ENCODE measurements around the gene COL19A1. TPM values are rescaled to one million over a fixed set of nuclear protein-coding genes. Genes with fewer than 3 reads are reported as not detected.

COL19A1 gene
- total and polyA plus RNA-seq, 2 of the 13 experiments (the other 11 are each of a cell fraction or from before 2014, with no cell fraction given), result not detected

DNA sequence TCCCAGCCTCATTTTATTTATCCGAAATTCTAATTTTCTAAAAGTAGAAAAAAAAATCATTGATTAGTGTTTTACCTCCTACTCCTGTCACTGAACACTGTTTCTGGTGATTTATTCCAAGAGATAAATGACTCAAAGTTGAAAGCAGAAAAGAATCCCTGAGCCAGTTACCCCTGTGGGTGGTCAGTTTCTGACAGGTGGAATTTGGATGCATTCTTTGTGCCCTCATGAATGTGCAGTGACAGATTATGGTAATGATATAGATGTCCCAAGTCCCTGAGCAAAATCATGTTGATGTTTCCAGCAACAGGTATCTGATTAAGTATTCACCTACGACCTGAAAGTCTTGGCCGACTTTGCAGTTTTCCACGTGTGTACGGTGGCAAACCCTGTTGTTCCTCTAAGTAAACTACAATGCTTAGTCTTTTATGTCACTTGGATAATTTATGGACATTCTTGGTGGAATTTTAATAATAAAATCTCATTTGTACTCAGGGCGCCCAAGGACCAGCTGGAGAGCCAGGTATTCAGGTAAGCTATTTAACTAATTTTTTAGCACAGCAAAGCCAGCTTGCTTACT, 282.9 kb downstream of the COL19A1 start (continued):
- TF ChIP-seq ZNF34 (CRISPR knock-in tag; IDR thresholded peaks at IDR 0.05; ENCODE audit: borderline replicate concordance) (no peak), KLF16 (CRISPR knock-in tag; IDR thresholded peaks at IDR 0.05) (no peak)

- intact Hi-C loops (cut with micrococcal nuclease; ENCODE audit: unreplicated experiment) (no loop called here), in situ Hi-C loops (cut with HindIII; ENCODE audit: extremely low pct_ligation_motif_present, low pct_unique_long_range_greater_than_20kb) (no loop called here)
- H3K27ac ChIP-seq (ENCODE audit: extremely low read length, insufficient read depth, low read length), result no peak overlapping the region
- no peaks in the 10 kb centered on the region for H3K79me2 ChIP-seq (ENCODE audit: insufficient read depth, low read length)
- no peaks in the 10 kb centered on the region for H3K4me1 ChIP-seq (ENCODE audit: insufficient read depth, low read length)
- no peaks in the 10 kb centered on the region for H3K36me3 ChIP-seq (replicated peaks in 1 of 2; ENCODE audit: control insufficient read depth in 1 of 2, insufficient read depth in 2 of 2, low read length in 2 of 2)
- H2AFZ ChIP-seq (ENCODE audit: low read length), result no peak overlapping the region
- no peak overlapping the region for H3K4me2 ChIP-seq (ENCODE audit: low read depth, low read length)
- no TSS peak for BruUV-seq (replicated peaks)
- H3K4me3 ChIP-seq (replicated peaks in 1 of 3; ENCODE audit: insufficient read depth in 1 of 3, low read depth in 2 of 3, low read length in 3 of 3), result no peak overlapping the region
- POLR2A ChIA-PET, result no interaction called here
- FAIRE-seq, result no peak
- no peak overlapping the region for H3K9ac ChIP-seq (ENCODE audit: insufficient read depth, low read depth, low read length)
- CTCF ChIA-PET (ENCODE audit: low intra/inter-chr PET ratio, low total read pairs), result no interaction called here
- no peak for DNase-seq (ENCODE audit: low spot score)
- no peaks in the 10 kb centered on the region for H3K9me3 ChIP-seq (ENCODE audit: low read length)
- ATAC-seq, result no peak
- 2% methylated on average over 4 of the region's 4 CpGs for WGBS (ENCODE audit: low lambda C conversion rate)
- H3K27me3 ChIP-seq (ENCODE audit: control insufficient read depth in 1 of 2, insufficient read depth in 2 of 2, low read length in 2 of 2), result no peaks in the 10 kb centered on the region
- no peaks in the 10 kb centered on the region for H4K20me1 ChIP-seq (ENCODE audit: insufficient read depth, low read length)
- no peak for TF ChIP-seq TSC22D2 (CRISPR knock-in tag; IDR thresholded peaks at IDR 0.05; ENCODE audit: borderline replicate concordance)
- TF ChIP-seq, protein P1, sequence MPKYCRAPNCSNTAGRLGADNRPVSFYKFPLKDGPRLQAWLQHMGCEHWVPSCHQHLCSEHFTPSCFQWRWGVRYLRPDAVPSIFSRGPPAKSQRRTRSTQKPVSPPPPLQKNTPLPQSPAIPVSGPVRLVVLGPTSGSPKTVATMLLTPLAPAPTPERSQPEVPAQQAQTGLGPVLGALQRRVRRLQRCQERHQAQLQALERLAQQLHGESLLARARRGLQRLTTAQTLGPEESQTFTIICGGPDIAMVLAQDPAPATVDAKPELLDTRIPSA (CRISPR knock-in tag; IDR thresholded peaks at IDR 0.05; ENCODE audit: borderline replicate concordance), result no peak
- no peak for TF ChIP-seq ZKSCAN8 (CRISPR knock-in tag; IDR thresholded peaks at IDR 0.05; ENCODE audit: borderline replicate concordance)
- no peak for TF ChIP-seq ATF7 (IDR thresholded peaks at IDR 0.05)
- TF ChIP-seq ATF7 (CRISPR knock-in tag; IDR thresholded peaks at IDR 0.05), result no peak
- no peak for TF ChIP-seq ATF5 (CRISPR knock-in tag; IDR thresholded peaks at IDR 0.05; ENCODE audit: low read depth)
- TF ChIP-seq HNRNPUL1 (IDR thresholded peaks at IDR 0.05; ENCODE audit: low read depth, low read length), result no peak
- no peak for TF ChIP-seq MYNN (CRISPR knock-in tag; IDR thresholded peaks at IDR 0.05; ENCODE audit: low read depth)
- TF ChIP-seq NR2F6 (IDR thresholded peaks at IDR 0.05), result no peak
- no peak for TF ChIP-seq NR2F6 (CRISPR knock-in tag; IDR thresholded peaks at IDR 0.05)
- TF ChIP-seq ONECUT2 (CRISPR knock-in tag; IDR thresholded peaks at IDR 0.05), result no peak
- TF ChIP-seq RORA (CRISPR knock-in tag; IDR thresholded peaks at IDR 0.05), result no peak
- TF ChIP-seq ATRX (CRISPR knock-in tag; IDR thresholded peaks at IDR 0.05; ENCODE audit: borderline replicate concordance), result no peak
- no peak for TF ChIP-seq SNAPC2 (CRISPR knock-in tag; IDR thresholded peaks at IDR 0.05)
- TF ChIP-seq, protein P2, sequence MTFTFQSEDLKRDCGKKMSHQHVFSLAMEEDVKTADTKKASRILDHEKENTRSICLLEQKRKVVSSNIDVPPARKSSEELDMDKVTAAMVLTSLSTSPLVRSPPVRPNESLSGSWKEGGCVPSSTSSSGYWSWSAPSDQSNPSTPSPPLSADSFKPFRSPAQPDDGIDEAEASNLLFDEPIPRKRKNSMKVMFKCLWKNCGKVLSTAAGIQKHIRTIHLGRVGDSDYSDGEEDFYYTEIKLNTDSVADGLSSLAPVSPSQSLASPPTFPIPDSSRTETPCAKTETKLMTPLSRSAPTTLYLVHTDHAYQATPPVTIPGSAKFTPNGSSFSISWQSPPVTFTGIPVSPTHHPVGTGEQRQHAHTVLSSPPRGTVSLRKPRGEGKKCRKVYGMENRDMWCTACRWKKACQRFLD (CRISPR knock-in tag; IDR thresholded peaks at IDR 0.05; ENCODE audit: borderline replicate concordance), result no peak
- TF ChIP-seq, protein P3, sequence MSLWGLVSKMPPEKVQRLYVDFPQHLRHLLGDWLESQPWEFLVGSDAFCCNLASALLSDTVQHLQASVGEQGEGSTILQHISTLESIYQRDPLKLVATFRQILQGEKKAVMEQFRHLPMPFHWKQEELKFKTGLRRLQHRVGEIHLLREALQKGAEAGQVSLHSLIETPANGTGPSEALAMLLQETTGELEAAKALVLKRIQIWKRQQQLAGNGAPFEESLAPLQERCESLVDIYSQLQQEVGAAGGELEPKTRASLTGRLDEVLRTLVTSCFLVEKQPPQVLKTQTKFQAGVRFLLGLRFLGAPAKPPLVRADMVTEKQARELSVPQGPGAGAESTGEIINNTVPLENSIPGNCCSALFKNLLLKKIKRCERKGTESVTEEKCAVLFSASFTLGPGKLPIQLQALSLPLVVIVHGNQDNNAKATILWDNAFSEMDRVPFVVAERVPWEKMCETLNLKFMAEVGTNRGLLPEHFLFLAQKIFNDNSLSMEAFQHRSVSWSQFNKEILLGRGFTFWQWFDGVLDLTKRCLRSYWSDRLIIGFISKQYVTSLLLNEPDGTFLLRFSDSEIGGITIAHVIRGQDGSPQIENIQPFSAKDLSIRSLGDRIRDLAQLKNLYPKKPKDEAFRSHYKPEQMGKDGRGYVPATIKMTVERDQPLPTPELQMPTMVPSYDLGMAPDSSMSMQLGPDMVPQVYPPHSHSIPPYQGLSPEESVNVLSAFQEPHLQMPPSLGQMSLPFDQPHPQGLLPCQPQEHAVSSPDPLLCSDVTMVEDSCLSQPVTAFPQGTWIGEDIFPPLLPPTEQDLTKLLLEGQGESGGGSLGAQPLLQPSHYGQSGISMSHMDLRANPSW (CRISPR knock-in tag; IDR thresholded peaks at IDR 0.05; ENCODE audit: borderline replicate concordance), result no peak
- no peak for TF ChIP-seq ZNF260 (CRISPR knock-in tag; IDR thresholded peaks at IDR 0.05; ENCODE audit: borderline replicate concordance, low read depth)
Measured at GRCh38 chr6:70150521-70150920, 284.2 kb downstream of the COL19A1 start.
